ENCODE data around the gene EIF2AK3. TPM values are rescaled to one million over a fixed set of nuclear protein-coding genes. Genes with fewer than 3 reads are reported as not detected.

Gene EIF2AK3
- total and polyA plus RNA-seq, 2 of the 13 experiments (the other 11 are each of a cell fraction or from before 2014, with no cell fraction given), result 10.3 to 30.6 TPM

- ChIA-PET CTCF (ENCODE audit: low intra/inter-chr PET ratio, low total read pairs) (no interaction called here), POLR2A (no interaction called here)
- WGBS (ENCODE audit: low lambda C conversion rate), result 90% methylated on average over 2 of the region's 2 CpGs
- Histone ChIP-seq H2AFZ (ENCODE audit: low read length) (no peak overlapping the region), H3K27me3 (ENCODE audit: control insufficient read depth in 1 of 2, insufficient read depth in 2 of 2, low read length in 2 of 2) (no peaks in the 10 kb centered on the region), H3K4me2 (ENCODE audit: low read depth, low read length) (no peak overlapping the region), H3K9ac (ENCODE audit: insufficient read depth, low read depth, low read length) (no peak overlapping the region), H3K9me3 (ENCODE audit: low read length) (no peaks in the 10 kb centered on the region), H4K20me1 (ENCODE audit: insufficient read depth, low read length) (no peaks in the 10 kb centered on the region), H3K27ac (ENCODE audit: extremely low read length, insufficient read depth, low read length) (no peak overlapping the region), H3K79me2 (ENCODE audit: insufficient read depth, low read length) (no peaks in the 10 kb centered on the region), H3K4me3 (replicated peaks in 1 of 3; ENCODE audit: insufficient read depth in 1 of 3, low read depth in 2 of 3, low read length in 3 of 3) (no peak overlapping the region), H3K4me1 (ENCODE audit: insufficient read depth, low read length) (no peaks in the 10 kb centered on the region), H3K36me3 (replicated peaks in 1 of 2; ENCODE audit: control insufficient read depth in 1 of 2, insufficient read depth in 2 of 2, low read length in 2 of 2) (peaks cover 17 to 71% of the 10 kb centered on the region in 2 experiments)
- FAIRE-seq (no peak), ATAC-seq (no peak), DNase-seq (ENCODE audit: low spot score) (no peak)
- TF ChIP-seq HNF1A (IDR thresholded peaks at IDR 0.05; ENCODE audit: low read depth) (no peak), HNF1A (CRISPR knock-in tag; IDR thresholded peaks at IDR 0.05; ENCODE audit: borderline replicate concordance) (no peak), ZC3H4 (CRISPR knock-in tag; IDR thresholded peaks at IDR 0.05; ENCODE audit: borderline replicate concordance) (no peak), ZNF224 (CRISPR knock-in tag; IDR thresholded peaks at IDR 0.05) (no peak)
- in situ Hi-C loops (cut with HindIII; ENCODE audit: extremely low pct_ligation_motif_present, low pct_unique_long_range_greater_than_20kb) (no loop called here), intact Hi-C loops (cut with micrococcal nuclease; ENCODE audit: unreplicated experiment) (no loop called here)
- no TSS peak for BruUV-seq (replicated peaks)
These were observed 52.2 kb downstream of the EIF2AK3 start for GRCh38 chr2:88575051-88575450.

- H3K9me3 ChIP-seq (ENCODE audit: low read length), result no peaks in the 10 kb centered on the region
- BruUV-seq (replicated peaks), result no TSS peak
- H3K4me1 ChIP-seq (ENCODE audit: insufficient read depth, low read length), result no peaks in the 10 kb centered on the region
- H3K27me3 ChIP-seq (ENCODE audit: control insufficient read depth in 1 of 2, insufficient read depth in 2 of 2, low read length in 2 of 2), result no peaks in the 10 kb centered on the region
- no peak overlapping the region for H2AFZ ChIP-seq (ENCODE audit: low read length)
- H3K4me3 ChIP-seq (replicated peaks in 1 of 3; ENCODE audit: insufficient read depth in 1 of 3, low read depth in 2 of 3, low read length in 3 of 3), result no peak overlapping the region
- POLR2A ChIA-PET, result no interaction called here
- no peak overlapping the region for H3K9ac ChIP-seq (ENCODE audit: insufficient read depth, low read depth, low read length)
- CTCF ChIA-PET (ENCODE audit: low intra/inter-chr PET ratio, low total read pairs), result no interaction called here
- intact Hi-C loops (cut with micrococcal nuclease; ENCODE audit: unreplicated experiment), result no loop called here
- WGBS (ENCODE audit: low lambda C conversion rate), result 96% methylated on average over 5 of the region's 5 CpGs
- no peak for FAIRE-seq
- DNase-seq (ENCODE audit: low spot score), result no peak
- H3K79me2 ChIP-seq (ENCODE audit: insufficient read depth, low read length), result no peaks in the 10 kb centered on the region
- in situ Hi-C loops (cut with HindIII; ENCODE audit: extremely low pct_ligation_motif_present, low pct_unique_long_range_greater_than_20kb), result no loop called here
- no peak overlapping the region for H3K27ac ChIP-seq (ENCODE audit: extremely low read length, insufficient read depth, low read length)
- H3K4me2 ChIP-seq (ENCODE audit: low read depth, low read length), result no peak overlapping the region
- no peak for ATAC-seq
- no peaks in the 10 kb centered on the region for H4K20me1 ChIP-seq (ENCODE audit: insufficient read depth, low read length)
- peaks cover 15 to 71% of the 10 kb centered on the region in 2 experiments for H3K36me3 ChIP-seq (replicated peaks in 1 of 2; ENCODE audit: control insufficient read depth in 1 of 2, insufficient read depth in 2 of 2, low read length in 2 of 2)
- TF ChIP-seq NRL (CRISPR knock-in tag; IDR thresholded peaks at IDR 0.05; ENCODE audit: borderline replicate concordance) (no peak), SNAPC2 (CRISPR knock-in tag; IDR thresholded peaks at IDR 0.05) (no peak), JUND (CRISPR knock-in tag; IDR thresholded peaks at IDR 0.05) (no peak), ZNF281 (CRISPR knock-in tag; IDR thresholded peaks at IDR 0.05; ENCODE audit: borderline replicate concordance) (no peak)
These were observed 52.8 kb downstream of the EIF2AK3 start for GRCh38 chr2:88574445-88574844.
